AG04450 (cell line): ENCODE measurements around the gene TM4SF18. TPM values are rescaled to one million over a fixed set of nuclear protein-coding genes. Genes with fewer than 3 reads are reported as not detected.
"Not testable (repeated sequence)": the region's sequence is repeated elsewhere in the genome, so short reads cannot be mapped to it uniquely, and the experiment has no call there.

Source experiments
- CTCF ChIA-PET: fragments of 300-600, 350-600 bp; formaldehyde crosslinking; extraction: SDS; loops from one replicate; lab custom pipeline; 2022; ENCODE audit warnings: antibody characterized with exemption, inconsistent platforms; lab: Charles Lee
- POLR2A ChIA-PET: fragments of 350-600 bp; formaldehyde crosslinking; extraction: SDS; loops from one replicate; lab custom pipeline; 2021; ENCODE audit warnings: antibody characterized with exemption, inconsistent platforms; lab: Yijun Ruan, JAX
- DNase-seq: peaks from one replicate; pipeline ENCODE4 v3.0.0-alpha.2; 2011; ENCODE audit warnings: low read depth, low spot score
- H3K27ac ChIP-seq: one replicate; pipeline ENCODE4 v1.5.1; 2012; ENCODE audit warnings: low read depth, low read length, control low read depth
- H3K27me3 ChIP-seq: one replicate; pipeline ENCODE4 v1.6.0; 2012; ENCODE audit warnings: low read length; ENCODE audit not compliant: control insufficient read depth, insufficient read depth
- H3K4me3 ChIP-seq: 2 replicates; pipeline ENCODE4 v1.5.1; 2011; ENCODE audit warnings: mild to moderate bottlenecking, low read depth, low read length, control low read depth
- H3K9me3 ChIP-seq: 2 replicates; pipeline ENCODE4 v1.5.1; 2012; ENCODE audit warnings: low read length; ENCODE audit not compliant: control insufficient read depth, insufficient read depth
- polyA plus RNA-seq: library from polyadenylated mRNA; depleted of rRNA; stranded (reverse); fragments of >200 nt; gene quantifications from 2 replicates; pipeline ENCODE4 v1.2.3, GENCODE V29; 2011
- TF ChIP-seq, protein P1 (sequence below): IDR thresholded peaks from 2 replicates; pipeline ENCODE4 v1.5.1; 2011; ENCODE audit warnings: low read depth, low read length, control low read depth, inconsistent platforms

TM4SF18 gene
- polyA plus RNA-seq, 1 experiment, result 0.09 TPM

DNA sequence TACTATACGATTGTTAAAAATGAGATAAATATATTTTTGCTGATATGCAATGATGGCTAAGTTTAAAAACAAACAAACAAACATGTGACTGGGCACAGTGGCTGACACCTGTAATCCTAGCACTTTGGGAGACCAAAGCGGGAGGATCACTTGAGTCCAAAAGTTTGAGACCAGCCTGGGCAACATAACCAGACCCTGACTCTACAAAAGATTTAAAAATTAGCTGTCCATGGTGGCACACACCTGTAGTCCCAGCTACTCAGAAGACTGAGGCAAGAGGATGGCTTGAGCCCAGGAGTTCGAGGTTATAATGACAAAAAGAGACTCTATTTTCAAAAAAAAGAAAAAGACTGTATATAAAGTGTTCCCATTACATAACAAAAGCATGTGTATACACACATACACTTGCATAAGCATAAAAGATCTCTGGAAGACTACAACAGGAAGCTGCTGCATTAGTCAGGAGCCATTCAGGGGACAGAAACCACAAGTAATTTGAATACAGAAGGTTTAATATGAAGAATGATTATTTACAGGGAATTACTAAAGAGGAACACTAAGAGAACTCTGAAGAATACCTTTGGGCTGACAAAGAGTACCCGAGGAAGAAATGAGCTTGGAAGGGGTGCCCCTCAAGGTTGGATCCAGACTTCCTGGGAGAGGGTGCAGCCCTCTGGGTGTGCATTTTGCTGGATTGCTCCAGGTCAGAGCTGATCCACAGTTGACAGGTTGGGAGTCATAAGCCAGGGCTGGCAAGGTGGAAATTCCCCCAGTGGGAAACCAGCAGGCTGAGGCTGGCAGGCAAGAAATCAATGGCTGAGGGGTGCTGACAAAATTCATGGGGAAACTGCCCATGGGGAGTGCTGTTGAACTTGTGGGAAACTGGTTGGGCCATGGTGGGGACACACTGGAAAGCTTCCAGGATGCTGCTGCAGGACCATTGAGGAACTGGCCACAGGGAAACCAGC, 9.3 kb upstream of the TM4SF18 start:
- peak; percentile 63 for DNase-seq
- H3K9me3 ChIP-seq, result no peaks in the 10 kb centered on the region
- H3K27me3 ChIP-seq, result no peaks in the 10 kb centered on the region
- ChIA-PET POLR2A (no interaction called here), CTCF (interaction anchor here (0.6 to 0.9 kb wide), 2 partner anchors 68 to 137 kb away, joined by 3 read pairs; no protein-coding TSS in a partner anchor)
- TF ChIP-seq, protein P1, sequence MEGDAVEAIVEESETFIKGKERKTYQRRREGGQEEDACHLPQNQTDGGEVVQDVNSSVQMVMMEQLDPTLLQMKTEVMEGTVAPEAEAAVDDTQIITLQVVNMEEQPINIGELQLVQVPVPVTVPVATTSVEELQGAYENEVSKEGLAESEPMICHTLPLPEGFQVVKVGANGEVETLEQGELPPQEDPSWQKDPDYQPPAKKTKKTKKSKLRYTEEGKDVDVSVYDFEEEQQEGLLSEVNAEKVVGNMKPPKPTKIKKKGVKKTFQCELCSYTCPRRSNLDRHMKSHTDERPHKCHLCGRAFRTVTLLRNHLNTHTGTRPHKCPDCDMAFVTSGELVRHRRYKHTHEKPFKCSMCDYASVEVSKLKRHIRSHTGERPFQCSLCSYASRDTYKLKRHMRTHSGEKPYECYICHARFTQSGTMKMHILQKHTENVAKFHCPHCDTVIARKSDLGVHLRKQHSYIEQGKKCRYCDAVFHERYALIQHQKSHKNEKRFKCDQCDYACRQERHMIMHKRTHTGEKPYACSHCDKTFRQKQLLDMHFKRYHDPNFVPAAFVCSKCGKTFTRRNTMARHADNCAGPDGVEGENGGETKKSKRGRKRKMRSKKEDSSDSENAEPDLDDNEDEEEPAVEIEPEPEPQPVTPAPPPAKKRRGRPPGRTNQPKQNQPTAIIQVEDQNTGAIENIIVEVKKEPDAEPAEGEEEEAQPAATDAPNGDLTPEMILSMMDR, result no peak
- H3K27ac ChIP-seq, result no peak overlapping the region
- no peak overlapping the region for H3K4me3 ChIP-seq

DNA sequence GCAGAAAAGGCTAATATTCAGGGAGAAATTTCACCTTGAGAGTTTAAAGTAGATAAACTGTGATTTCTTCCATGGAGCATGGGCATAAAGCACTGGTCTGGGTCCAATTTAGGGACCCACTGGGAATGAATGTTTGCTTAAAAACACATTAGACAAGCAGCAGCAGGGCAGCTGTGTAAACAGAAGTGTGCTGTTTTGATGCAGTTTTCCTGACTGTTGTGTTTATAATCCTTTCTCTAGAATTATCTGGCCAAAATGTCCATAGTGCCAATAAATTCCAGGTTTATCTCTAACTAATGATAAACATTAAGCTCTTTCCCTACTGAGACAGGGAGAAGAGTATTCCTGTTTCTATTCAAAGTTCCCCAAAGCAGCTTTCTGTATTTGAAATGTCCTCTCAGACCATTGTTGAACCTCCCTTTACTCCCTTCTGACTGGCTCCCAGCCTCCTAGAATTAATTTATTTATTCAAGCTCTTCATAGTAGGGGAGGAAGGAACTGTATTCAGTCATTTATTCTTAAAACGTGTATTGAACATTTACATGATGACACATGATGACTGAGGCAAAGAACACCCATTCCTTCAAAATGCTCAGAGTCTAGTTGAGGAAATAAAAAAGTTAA, 7.0 kb upstream of the TM4SF18 start:
- ChIA-PET POLR2A (no interaction called here), CTCF (interaction anchor here (0.6 to 1.6 kb wide), 3 partner anchors 12 to 220 kb away, joined by 3 to 6 read pairs (median 3); no protein-coding TSS in a partner anchor)
- H3K4me3 ChIP-seq, result no peak overlapping the region
- H3K27me3 ChIP-seq, result no peaks in the 10 kb centered on the region
- no peaks in the 10 kb centered on the region for H3K9me3 ChIP-seq
- H3K27ac ChIP-seq, result peak overlapping the region; percentile 63
- TF ChIP-seq, protein P1, result no peak
- no peak for DNase-seq

DNA sequence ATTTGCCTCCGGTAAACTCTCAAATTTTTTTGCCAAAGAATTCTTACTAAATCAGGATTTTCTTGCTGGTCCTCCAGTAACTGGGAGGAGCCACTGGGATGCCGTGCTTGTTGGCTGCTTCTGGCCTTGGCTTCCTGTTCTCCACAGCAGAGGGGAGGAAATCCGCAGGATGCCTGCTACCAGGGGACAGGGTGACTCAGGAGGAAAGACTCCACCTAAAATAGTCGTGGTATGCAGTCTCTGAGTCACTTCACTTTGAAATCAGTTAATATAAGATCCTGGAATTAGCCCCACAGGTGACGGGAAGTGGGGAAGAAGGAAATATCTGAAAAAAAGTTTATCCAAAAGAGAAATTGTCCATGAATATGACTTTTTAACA, 6.5 kb upstream of the TM4SF18 start:
- Histone ChIP-seq H3K9me3 (no peaks in the 10 kb centered on the region), H3K27me3 (no peaks in the 10 kb centered on the region), H3K4me3 (no peak overlapping the region), H3K27ac (peak overlapping the region; percentile 63)
- CTCF ChIA-PET, result interaction anchor here (0.6 to 1.6 kb wide), 2 partner anchors 12 to 31 kb away, joined by 3 to 6 read pairs; no protein-coding TSS in a partner anchor
- POLR2A ChIA-PET, result no interaction called here
- TF ChIP-seq, protein P1, result no peak
- peak; percentile 79 for DNase-seq

DNA sequence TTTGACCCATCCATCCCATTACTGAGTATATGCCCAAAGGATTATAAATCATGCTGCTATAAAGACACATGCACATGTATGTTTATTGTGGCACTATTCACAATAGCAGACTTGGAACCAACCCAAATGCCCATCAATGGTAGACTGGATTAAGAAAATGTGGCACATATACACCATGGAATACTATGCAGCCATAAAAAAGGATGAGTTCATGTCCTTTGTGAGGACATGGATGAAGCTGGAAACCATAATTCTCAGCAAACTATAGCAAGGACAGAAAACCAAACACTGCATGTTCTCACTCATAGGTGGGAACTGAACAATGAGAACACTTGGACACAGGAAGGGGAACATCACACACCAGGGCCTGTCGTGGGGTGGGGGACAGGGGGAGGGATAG, 4.0 kb upstream of the TM4SF18 start:
- H3K4me3 ChIP-seq, H3K27ac ChIP-seq, H3K9me3 ChIP-seq, H3K27me3 ChIP-seq, POLR2A ChIA-PET, DNase-seq: not testable (repeated sequence)
- CTCF ChIA-PET, result interaction anchor here (1.5 kb wide), 1 partner anchor 382 kb away, joined by 4 read pairs; no protein-coding TSS in a partner anchor

DNA sequence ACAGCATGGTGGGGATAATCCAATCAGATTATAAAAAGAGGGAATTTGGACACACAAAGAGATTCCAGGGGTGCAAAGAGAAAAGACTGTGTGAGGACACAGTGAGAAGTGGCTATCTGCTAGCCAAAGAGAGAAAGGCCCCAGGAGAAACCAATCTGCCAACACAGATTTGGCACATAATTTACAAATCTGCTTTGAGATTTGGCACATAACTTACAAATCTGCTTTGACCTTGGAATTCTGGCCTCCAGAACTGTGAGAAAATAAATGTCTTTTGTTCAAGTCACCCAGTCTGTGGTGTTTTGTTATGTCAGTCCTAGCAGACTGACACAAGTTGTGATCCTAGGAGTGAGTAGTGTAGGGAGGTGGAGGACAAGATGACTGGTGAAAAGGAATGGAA, 3.5 kb upstream of the TM4SF18 start:
- Histone ChIP-seq H3K27me3 (no peaks in the 10 kb centered on the region), H3K9me3 (no peaks in the 10 kb centered on the region), H3K27ac (no peak overlapping the region), H3K4me3 (no peak overlapping the region)
- ChIA-PET CTCF (interaction anchor here (1.5 to 2.0 kb wide), 2 partner anchors 217 to 381 kb away, joined by 4 to 6 read pairs; no protein-coding TSS in a partner anchor), POLR2A (no interaction called here)
- DNase-seq, result no peak
- TF ChIP-seq, protein P1, result no peak
